Urothelium cell line (cell line): Measurements from ENCODE around the gene NPC1L1.
A peak's percentile ranks its signal among the peaks of the same experiment; 100 is the strongest.
"Not testable (repeated sequence)": the region's sequence is repeated elsewhere in the genome, so short reads cannot be mapped to it uniquely, and the experiment has no call there.

Source experiments
- DNase-seq: peaks from one replicate; pipeline ENCODE4 v3.0.0; 2011; ENCODE audit warnings: low spot score, mixed read lengths
- FAIRE-seq: peaks from 2 replicates; lab custom pipeline; 2011; peaks lifted over from hg19 to GRCh38; lab: Jason Lieb, UNC

Gene NPC1L1

DNA sequence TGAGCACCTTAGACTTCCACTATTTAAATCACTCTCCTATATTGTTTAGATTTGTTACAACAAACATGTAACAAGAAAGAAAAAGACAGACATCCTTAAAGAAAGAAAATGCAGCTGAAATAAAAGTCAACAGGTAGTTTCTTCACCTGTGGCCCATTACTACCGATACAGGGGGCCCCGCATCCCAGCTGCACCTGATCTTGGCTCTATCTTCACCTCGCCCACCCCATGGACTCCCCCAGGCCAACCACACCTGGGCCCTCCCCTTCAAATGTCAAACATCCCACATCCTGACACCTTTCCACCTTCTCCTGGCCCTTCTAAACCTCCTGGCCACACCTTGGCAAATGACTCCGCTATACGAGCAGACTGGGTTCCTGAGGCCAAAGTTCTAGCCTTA lies 25.6 kb upstream of the NPC1L1 start:
- no peak for DNase-seq
- FAIRE-seq = no peak

DNA sequence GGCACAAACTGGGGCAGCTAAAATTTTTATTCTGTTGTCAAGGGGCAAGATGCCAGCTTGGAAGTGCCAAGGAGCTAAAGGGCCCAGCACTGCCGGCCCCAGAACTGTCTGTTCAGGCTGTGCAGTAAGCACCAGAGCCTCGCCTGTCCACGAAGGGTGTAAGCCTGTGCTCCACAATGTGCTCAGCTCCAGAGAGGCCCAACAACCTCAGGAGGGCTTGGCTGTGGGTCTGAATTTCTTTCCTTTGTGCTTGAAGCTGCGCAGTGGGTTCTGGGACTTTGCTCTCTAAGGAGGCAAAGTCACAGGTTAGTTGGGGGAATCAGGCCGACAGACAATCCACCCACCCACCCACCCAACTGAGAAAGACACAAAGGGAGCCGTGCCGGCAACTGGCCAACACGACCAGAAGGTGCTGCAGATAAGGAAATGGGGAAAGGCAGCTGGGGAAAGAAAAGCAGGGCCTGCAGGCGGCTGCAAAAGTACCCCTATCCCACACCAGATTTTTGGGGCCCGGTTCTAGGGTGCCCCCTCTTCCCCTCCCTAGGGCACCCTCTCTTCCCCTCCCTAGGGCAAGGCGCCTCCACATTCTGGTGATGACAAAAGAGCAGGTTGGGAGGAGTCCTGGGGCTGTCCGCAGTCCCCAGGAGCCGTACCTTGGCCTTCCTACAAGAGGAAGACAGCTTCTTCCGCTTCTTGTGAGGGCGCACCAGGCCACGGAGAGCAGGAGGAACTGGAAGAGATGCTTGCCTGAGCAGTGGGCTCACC lies 24.8 kb upstream of the NPC1L1 start:
- FAIRE-seq (no peak), DNase-seq (no peak)

DNA sequence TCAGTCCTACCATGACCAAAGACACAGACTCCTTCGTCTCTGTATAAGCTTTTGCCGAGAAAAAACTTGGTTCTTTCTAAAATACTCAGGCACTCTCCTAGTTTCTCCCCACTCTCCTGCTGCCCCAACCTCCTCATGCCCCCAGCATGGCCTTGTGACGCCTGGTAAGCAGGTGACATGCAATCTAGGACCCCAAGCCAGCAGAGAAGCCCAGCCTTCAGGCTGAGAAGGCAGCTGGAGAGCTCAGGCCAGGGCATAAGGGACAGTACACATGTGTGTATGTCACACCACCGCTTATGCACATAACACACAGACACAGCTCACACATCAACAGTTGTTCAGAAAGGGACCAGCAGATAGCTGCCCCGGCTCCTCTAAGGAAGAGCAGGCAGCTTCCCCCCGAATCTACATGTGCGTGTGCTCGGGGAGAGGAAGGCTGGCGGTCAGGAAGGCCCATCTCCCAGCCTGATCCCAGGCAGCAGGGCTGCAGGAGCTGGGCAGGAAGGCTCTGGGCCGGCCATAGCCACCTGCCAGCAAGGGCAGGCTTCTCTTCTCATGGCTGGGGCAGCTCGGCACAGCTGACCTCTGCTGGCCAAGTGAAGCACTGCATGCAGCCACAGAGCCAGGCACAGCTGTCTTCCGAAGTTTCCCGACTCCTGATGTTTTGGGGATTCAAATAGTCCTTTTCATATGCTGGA lies 24.1 kb upstream of the NPC1L1 start:
- FAIRE-seq = no peak
- DNase-seq = peak; percentile 81

DNA sequence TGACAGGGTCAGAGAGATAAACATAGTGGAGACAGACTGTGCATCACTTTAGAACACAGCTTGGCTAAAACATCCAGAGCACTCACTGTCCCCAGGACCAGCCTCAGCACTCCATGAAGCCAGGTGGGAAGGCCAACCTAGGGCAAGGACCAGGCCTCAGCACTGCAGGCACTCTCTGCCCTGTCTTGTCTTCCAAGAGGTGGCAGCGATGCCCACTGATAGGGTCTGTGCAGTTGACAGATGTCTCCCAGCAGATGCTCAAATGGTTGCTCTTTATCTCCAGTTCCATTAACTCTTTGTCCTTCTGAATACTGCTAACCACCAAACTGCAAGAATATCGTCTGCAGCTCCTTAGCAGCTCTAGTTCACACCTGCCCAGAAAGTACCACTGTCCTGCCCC lies 23.5 kb upstream of the NPC1L1 start:
- FAIRE-seq (no peak), DNase-seq (no peak)

DNA sequence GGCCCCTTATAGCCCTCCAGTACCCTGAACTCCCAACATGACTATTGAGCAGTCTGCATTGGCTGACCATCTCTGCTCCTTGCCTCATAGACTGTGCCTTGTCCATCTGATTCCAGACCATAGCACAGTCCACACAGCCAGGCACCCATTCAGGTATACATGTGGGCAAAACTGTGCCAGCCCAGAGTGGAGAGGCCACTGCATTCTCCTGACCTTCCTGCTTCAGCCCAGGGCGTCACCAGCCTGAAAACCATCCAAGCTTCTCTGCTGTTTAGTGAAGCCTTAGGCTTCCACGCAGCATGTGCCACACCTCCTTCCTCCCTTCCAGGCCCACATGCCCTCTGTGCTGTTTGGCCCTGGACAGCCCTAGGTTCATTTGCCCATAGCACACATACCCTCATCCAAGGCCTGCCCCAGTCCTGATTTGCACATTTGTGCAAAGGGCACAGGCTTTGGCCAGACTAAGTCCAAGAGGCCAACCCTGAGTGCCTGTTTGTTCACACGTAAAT lies 22.1 kb upstream of the NPC1L1 start:
- FAIRE-seq = no peak
- no peak for DNase-seq

DNA sequence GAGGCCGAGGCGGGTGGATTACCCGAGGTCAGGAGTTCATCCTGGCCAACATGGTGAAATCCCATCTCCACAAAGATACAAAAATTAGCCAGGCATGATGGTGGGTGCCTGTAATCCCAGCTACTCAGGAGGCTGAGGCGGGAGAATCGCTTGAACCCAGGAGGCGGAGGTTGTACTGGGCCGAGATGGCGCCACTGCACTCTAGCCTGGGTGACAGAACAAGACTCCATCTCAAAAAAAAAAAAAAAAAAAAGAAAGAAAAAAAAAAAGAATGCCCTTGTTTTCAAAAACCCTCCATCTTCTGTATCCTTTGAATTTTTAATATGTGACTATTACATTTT lies 21.5 kb upstream of the NPC1L1 start:
- DNase-seq, FAIRE-seq: not testable (repeated sequence)

DNA sequence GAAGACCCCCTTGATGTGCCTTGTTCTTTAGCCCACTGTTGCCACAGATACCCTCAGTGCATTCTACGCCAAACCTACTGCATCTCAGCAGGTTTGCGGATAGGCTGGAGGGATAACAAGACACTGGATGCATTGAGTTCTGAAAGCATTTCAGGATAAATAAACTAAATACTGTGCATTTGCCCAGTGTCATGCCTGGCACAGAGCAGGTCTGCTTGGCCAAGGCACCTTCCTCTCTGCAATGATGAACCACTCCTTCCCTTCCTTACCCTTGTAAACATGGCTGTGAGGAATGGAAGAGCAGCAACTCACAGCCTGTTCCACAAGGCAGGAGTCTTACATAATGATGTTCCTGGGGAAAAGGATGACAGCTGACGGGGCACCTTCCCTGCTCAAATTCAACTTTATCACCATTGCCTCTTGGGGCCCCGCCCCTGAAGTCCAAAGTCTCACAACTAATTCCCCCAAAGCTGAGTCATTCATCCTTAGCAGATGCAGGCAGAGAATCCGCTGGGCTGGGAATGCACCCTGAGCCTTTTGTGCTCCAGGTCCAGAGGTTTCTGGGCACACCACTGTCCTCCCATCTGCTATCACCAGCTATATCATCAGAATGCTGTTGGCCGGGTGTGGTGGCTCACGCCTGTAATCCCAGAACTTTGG lies 21.0 kb upstream of the NPC1L1 start:
- FAIRE-seq (peak; percentile 81), DNase-seq (peak; percentile 40)

DNA sequence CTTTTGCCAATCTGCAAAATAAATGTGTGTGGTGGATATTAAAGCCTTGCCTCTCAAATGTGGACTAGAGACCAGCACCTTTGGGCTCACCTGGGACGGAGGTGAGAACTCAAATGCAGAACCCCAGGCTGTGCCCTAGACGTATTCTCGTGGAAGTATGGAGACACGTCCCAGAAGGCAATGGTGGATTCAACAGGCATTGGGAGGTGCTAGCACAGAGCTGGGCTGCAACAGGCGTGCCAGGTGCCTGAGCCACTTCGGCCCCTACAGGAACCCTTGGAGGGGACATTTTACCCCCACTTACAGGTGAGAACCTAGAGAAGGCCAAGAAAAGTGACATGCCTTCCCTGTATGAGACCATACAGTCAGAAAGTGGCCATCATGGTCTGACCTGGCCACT lies 20.4 kb upstream of the NPC1L1 start:
- FAIRE-seq = no peak
- DNase-seq = no peak

DNA sequence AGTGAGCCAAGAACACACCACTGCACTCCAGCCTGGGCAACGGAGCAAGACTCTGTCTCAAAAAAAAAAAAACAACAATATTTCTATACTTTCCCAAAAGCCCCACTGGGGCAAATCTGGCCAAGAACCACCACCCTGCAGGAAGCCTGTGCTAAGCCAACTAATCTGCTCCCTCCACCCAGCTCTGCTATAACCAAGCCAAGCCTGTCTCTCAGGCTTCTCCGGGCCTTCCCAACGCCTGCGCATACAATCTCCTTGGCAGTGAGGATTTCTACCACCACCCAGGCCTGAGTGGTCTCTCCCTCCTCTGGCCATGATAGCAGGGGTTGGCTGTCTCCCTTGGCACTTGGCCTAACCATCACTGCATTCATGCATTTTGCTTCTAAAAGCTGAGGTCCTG lies 18.4 kb upstream of the NPC1L1 start:
- no peak for FAIRE-seq
- DNase-seq = no peak

DNA sequence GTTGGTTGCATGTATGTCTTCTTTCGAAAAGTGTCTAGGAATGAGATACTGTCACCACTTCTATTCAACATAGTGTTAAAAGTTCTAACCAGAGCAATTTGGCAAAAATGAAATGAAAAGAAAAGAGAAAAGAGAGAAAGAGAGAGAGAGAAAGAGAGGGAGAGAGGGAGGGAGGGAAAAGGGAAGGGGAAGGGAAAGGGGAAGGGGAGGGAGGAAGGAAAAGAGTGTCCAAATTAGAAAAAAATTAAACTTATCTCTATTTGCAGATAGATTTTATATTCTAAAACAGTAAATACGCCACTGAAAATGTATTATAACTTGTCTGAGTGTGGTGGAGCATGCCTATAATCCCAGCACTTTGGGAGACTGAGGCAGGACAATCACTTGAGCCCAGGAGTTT lies 16.4 kb upstream of the NPC1L1 start:
- DNase-seq (no peak), FAIRE-seq (no peak)

DNA sequence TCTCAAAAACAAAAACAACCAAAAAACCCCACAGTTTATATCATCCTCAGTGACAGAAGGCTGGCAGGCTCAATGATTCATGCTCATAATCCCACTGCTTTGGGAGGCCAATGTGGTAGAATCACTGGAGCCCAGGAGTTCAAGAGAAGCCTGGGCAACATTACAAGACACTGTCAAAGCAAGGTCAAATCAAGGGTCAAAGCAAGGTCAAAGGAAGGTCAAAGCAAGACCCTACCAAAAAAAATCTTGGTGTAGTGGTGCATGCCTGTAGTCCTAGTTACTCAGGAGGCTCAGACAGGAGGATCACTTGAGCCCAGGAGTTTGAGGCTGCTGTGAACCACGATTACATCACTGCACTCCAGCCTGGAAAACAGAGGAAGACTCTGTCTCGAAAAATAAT lies 14.2 kb upstream of the NPC1L1 start:
- DNase-seq (no peak), FAIRE-seq (no peak)

DNA sequence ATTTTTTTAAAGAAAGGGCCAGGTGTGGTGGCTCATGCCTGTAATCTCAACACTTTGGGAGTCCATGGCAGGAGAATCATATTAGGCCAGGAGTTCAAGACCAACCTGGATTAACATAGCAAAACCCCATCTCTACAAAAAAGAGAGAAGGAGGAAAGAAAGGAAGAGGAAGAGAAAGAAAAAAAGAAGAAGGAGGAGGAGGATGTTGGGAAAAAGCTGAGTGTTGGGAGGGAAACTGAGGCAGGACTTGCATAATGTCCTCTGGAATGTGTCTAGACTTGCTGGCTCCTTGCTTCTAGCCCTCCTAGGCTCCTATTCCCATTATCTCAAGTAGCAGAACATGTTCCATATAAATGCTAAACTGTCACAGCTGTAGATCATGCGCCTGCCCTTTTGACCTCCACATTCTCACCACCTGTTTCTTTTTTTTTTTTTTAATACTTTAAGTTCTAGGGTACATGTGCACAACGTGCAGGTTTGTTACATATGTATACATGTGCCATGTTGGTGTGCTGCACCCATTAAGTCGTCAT lies 11.4 kb upstream of the NPC1L1 start:
- FAIRE-seq, DNase-seq: not testable (repeated sequence)

DNA sequence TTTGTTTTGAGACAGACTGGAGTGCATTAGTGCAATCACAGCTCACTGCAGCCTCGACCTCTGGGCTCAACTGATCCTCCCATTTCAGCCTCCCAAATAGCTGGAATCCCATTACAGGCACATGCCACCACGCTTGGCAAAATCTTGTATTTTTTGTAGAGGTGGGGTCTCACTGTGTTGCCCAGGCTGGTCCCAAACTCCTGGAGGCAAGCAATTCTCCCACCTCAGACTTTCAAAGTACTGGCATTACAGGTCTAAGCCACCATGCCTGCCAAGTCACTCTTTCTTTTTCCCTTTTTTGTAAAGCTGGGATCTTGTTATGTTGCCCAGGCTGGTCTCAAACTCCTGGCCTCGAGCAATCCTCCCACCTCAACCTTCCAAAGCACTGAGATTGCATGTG lies 8.3 kb upstream of the NPC1L1 start:
- DNase-seq (no peak), FAIRE-seq (no peak)

DNA sequence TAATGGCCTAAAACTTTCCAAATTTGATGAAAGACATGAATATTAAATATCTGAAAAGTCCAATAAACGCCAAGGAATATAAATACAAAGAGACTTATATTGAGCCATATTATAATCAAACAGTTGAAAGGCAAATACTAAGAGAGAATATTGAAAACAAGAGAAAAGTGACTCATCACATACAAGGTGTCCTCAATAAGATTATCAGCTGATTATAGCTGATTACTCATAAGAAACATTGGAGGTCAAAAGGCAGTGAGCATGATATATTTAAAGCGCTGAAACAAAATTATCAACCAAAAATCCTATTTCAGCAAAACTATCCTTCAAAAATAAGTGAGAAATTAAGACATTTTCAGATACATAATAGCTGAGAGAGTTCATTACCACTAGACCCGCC lies 7.8 kb upstream of the NPC1L1 start:
- no peak for DNase-seq
- no peak for FAIRE-seq

DNA sequence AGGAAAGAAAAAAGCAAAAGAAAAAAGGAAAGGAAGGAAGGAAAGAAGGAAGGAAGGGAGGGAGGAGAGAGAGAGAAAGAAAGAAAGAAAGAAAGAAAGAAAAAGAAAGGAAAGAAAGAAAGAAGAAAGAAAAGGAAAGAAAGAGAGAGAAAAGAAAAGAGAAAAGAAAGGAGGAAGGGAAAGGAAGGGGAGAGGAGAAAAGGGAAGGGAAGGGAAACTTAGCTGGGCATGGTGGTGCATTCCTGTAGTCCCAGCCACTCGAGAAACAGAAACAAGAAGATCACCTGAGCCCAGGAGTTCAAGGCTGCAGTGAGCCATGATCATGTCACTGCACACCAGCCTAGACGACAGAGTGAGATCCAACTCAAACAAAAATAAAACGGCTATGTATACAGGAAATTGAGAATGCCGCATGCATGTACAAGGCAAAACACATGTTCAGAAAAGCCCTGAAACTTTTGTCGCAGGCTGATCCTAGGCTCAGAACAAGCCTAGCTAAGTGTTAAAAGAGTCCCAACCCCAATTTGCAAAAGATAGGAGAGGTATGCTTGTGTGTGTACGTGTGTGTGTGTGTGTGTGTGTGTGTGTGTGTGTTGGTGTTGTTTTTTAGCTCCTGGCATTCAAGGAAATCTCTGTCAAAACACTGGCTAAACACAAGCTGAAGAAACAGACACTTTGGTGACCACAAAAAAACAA lies 6.6 kb upstream of the NPC1L1 start:
- no peak for DNase-seq
- no peak for FAIRE-seq

DNA sequence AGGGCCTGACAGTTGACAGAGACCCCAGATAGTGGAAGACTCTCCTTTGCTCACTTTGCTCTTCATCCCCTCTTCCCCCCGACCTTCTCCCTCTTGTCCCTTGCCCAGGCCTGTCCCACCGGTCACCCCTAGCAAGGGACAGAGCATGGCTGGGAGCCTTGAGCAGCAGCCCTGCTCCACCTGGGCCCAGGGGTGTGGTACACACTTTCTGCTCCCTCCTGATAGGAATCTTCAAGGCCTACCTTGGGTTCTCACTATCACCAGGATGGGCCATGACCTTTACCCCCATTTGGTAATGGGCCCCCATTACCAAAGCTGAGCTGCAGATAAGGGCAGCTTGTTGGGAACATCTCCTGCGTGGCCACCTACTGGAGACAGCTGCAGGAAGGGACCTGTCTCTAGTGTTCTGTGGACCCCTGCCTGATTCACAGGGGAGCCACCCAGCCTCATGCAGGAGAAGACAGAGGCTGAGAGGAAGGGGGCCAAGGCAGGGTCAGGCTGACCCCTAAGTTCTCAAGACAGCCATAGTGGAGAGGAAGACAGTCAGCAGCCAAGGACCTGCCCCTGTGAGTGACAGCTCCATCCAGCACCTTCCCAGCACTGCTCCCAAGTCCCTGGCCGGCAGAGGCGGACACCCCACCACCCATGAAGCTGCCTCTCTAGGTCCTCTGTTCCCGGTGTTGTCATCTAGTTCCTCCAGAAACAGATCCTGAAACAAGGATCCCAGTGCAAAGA lies 913 bp upstream of the NPC1L1 start:
- no peak for DNase-seq
- FAIRE-seq = no peak

DNA sequence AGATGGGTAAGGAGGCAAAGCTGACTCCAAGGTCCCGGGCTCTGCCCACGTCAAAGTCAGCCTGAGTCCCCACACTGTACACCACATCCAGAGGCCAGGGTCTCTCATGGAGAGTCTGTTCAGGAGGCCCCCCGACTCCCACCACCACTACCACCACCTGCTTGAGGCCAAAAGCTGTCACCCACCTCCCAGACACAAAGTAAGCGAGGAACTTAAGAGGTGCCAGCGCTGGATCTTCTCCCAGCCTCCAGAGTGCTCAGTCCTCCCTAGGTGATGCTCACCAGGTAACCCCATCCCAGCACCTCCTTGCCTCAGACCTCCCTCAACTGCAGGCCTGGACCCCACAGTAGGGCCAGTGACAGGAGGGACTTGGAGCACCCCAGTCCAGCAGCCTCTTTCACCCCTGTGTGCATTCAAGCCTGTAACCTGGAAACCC lies 520 bp downstream of the NPC1L1 start:
- no peak for DNase-seq
- no peak for FAIRE-seq

DNA sequence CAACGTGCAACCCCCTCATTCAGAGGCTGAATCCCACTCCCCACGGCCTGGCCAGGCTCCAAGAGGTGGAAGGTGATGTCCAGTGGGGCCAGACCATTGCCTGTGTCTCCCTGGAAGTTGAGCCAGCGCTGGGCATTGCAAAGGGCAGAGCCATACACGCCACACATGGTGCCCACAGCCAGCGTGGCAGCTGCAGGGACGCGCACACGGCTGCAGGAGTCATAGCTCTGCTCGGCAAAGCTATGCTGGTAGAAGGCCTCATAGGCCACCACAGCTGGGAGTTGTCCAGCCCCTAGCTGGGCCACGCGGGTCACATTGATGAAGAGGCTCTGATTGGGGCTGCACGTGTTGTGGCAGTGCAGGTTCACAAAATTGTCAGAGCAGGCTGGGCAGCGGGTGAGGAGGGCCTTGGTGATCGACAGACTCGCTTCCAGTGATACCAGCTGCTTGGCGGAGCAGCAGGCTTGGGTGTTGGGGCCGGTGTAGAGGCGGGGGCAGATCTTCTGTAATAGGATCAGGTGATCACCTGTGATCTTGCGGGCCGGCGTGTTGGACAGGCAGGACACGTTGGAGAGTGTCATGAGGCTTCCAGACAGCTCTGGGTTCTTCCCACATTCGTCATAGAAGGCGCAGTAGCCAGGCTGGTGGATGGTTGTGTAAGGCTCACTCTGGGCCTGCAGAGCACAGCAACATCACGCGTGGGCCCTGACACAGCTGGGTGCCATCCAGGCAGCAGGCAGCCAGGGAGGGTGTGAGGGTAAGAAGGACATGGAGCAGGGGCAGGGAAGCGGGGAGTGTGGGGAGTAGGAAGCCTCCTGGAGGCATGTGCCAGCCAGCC lies 1.2 kb downstream of the NPC1L1 start:
- DNase-seq (no peak), FAIRE-seq (no peak)
